Fibroblast of the aortic adventitia (primary cell): ENCODE results near the gene TMEM270. TPM values are rescaled to one million over a fixed set of nuclear protein-coding genes. Genes with fewer than 3 reads are reported as not detected.
"Not testable (repeated sequence)": the region's sequence is repeated elsewhere in the genome, so short reads cannot be mapped to it uniquely, and the experiment has no call there.

ENCODE experiments used
- DNase-seq: peaks from one replicate; pipeline ENCODE4 v3.0.0-alpha.2; 2010; ENCODE audit warnings: low read depth
- H3K4me3 ChIP-seq: 2 replicates; pipeline ENCODE4 v1.5.1; 2011; ENCODE audit warnings: low read depth, mild to moderate bottlenecking, control low read depth, low read length, moderate library complexity
- total RNA-seq: library from RNA; depleted of rRNA; stranded (reverse); fragments of >200 nt; gene quantifications from 2 replicates; pipeline ENCODE4 v1.2.3, GENCODE V29; 2012; ENCODE audit warnings: low replicate concordance
- TF ChIP-seq, protein P1 (sequence below): IDR thresholded peaks from 2 replicates; pipeline ENCODE4 v1.5.1; 2011; ENCODE audit warnings: mild to moderate bottlenecking, low read length, control low read depth, inconsistent platforms; ENCODE audit not compliant: insufficient read depth

Gene TMEM270
- total RNA-seq, 1 donor, result not detected

DNA sequence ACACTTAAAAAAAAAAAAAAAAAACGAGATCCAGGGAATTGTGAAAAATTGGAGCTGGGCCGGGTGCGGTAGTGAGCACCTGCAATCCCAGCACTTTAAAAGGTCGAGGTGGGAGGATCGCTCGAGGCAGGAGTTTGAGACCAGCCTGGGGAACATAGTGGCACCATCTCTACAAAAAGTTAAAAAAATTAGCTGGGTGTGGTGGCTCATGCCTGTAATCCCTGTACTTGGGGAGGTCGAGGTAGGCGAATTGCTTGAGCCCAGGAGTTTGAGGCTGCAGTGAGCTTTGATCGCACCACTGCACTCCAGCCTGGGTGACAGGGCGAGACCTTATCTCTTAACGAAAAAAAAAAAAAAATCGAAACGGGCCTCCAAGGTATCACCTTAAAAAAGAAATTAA lies 28.2 kb upstream of the TMEM270 start:
- TF ChIP-seq, protein P1, sequence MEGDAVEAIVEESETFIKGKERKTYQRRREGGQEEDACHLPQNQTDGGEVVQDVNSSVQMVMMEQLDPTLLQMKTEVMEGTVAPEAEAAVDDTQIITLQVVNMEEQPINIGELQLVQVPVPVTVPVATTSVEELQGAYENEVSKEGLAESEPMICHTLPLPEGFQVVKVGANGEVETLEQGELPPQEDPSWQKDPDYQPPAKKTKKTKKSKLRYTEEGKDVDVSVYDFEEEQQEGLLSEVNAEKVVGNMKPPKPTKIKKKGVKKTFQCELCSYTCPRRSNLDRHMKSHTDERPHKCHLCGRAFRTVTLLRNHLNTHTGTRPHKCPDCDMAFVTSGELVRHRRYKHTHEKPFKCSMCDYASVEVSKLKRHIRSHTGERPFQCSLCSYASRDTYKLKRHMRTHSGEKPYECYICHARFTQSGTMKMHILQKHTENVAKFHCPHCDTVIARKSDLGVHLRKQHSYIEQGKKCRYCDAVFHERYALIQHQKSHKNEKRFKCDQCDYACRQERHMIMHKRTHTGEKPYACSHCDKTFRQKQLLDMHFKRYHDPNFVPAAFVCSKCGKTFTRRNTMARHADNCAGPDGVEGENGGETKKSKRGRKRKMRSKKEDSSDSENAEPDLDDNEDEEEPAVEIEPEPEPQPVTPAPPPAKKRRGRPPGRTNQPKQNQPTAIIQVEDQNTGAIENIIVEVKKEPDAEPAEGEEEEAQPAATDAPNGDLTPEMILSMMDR, result no peak
- DNase-seq, result no peak
- H3K4me3 ChIP-seq, result no peak overlapping the region

DNA sequence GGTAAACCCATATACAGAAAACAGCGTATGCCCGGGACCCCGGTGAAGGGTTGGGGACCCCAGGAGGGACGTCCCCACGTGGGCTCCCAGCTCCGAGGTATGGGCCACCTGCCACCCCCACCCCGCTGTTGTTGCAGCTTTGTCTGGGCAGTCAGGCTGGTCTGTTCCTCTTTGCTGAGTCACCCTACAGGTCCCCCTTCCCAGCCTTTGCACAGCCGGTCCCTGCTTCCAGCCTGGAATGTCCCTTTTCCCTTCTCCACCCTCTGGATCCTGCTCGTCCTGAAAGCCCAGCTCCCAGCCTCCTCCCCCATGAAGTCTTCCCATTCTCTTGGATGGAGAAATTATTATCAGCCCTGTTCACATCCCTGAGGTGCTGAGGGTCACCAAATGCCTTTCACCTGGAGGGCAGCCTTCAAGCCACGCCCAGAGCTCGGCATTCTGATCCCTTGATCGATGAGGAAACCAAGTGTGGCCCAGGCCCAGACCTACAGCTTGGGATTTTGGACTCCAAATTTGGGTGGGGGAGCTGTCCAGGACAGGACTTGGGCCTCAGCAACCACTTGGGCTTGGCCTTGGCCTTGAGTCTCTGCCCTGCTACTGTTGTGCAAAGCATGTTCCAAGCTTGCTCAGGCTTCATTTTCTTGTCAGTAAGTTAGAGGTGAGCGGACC lies 27.6 kb upstream of the TMEM270 start:
- no peak for DNase-seq
- TF ChIP-seq, protein P1, result no peak
- H3K4me3 ChIP-seq, result no peak overlapping the region

GRCh38 chr7:73834626-73835191 lies 26.2 kb upstream of the TMEM270 start:
- TF ChIP-seq, protein P1, result no peak
- no peak for DNase-seq

GRCh38 chr7:73837167-73837566 lies 23.8 kb upstream of the TMEM270 start:
- DNase-seq, result not testable (repeated sequence)

More at GRCh38 chr7:73834626-73835191, 26.2 kb upstream of the TMEM270 start:
- H3K4me3 ChIP-seq, result no peak overlapping the region

DNA sequence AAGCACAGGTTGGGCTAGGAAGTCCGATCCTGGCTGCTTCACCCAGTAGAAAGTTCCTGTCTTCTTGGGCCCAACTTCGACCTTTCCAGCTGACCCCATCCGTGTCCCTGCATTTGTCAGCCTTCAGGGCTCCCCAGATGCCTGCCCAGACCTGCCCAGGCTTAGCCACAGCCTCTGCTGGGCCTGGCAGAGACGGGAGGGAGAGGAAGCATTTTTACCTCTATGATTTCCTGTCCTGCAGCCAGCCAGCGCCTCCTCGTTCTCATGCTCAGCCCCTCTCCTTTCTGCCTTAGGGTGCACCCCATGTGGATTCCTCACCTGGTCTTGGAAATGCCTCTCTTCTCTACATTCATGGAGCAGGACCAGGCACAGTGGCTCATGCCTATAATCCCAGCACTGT lies 22.3 kb upstream of the TMEM270 start:
- no peak for DNase-seq
- TF ChIP-seq, protein P1, result no peak
- no peak overlapping the region for H3K4me3 ChIP-seq

More at GRCh38 chr7:73837167-73837566, 23.8 kb upstream of the TMEM270 start:
- not testable (repeated sequence) for H3K4me3 ChIP-seq

DNA sequence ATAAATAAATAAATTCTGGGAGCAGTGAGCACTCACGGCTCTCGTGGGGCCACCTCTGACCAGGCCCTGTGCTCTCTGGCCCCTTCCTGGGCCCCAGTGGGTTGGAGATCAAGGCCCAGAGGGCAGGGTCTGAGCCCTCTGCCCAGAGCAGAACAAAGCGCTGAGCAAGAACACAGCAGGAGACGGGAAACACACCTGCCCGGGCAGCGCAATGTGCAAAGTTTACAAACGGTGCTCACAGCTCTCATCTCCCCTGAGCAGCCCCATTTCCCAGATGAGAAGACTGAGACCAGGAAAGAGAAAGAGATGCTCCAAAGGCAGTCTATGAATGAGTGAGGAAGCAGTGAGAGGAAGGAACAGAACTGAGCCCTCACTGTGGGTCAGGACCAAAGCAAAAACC lies 21.7 kb upstream of the TMEM270 start:
- TF ChIP-seq, protein P1, result no peak
- no peak for DNase-seq
- no peak overlapping the region for H3K4me3 ChIP-seq

- no peak for DNase-seq
- TF ChIP-seq, protein P1, result no peak
These were observed 20.9 kb upstream of the TMEM270 start for GRCh38 chr7:73839743-73840714.

More at GRCh38 chr7:73839743-73840714, 20.9 kb upstream of the TMEM270 start:
- no peak overlapping the region for H3K4me3 ChIP-seq
